COR-L47 (cell line): ENCODE results near the gene ALPK3.
A peak's percentile ranks its signal among the peaks of the same experiment; 100 is the strongest.

Experiments used
- DNase-seq: peaks from one replicate; lab custom pipeline; 2025; lab: John Stamatoyannopoulos, UW

Gene ALPK3

GRCh38 chr15:84846269-84846668 is 29.1 kb downstream of the ALPK3 start:
- DNase-seq = no peak

GRCh38 chr15:84847382-84847781 is 30.2 kb downstream of the ALPK3 start:
- DNase-seq = no peak

- no peak for DNase-seq
Measured at GRCh38 chr15:84852212-84852611, 35.1 kb downstream of the ALPK3 start.

GRCh38 chr15:84855136-84855535 is 38.0 kb downstream of the ALPK3 start:
- DNase-seq = peak; percentile 49

- no peak for DNase-seq
Measured at GRCh38 chr15:84855765-84856164, 38.6 kb downstream of the ALPK3 start.

GRCh38 chr15:84856731-84857417 is 39.7 kb downstream of the ALPK3 start:
- DNase-seq = no peak

- DNase-seq = no peak
Measured at GRCh38 chr15:84857418-84858004, 40.4 kb downstream of the ALPK3 start.

GRCh38 chr15:84858231-84858630 is 41.1 kb downstream of the ALPK3 start:
- DNase-seq = no peak

- DNase-seq = no peak
Measured at GRCh38 chr15:84859144-84859543, 42.0 kb downstream of the ALPK3 start.

GRCh38 chr15:84859651-84860050 is 42.5 kb downstream of the ALPK3 start:
- DNase-seq = no peak

GRCh38 chr15:84861781-84862180 is 44.6 kb downstream of the ALPK3 start:
- DNase-seq = no peak

- no peak for DNase-seq
Measured at GRCh38 chr15:84862214-84862975, 45.2 kb downstream of the ALPK3 start.

GRCh38 chr15:84863565-84864443 is 46.6 kb downstream of the ALPK3 start:
- DNase-seq = no peak

GRCh38 chr15:84864444-84864795 is 47.3 kb downstream of the ALPK3 start:
- no peak for DNase-seq

GRCh38 chr15:84865074-84865569 is 48.0 kb downstream of the ALPK3 start:
- no peak for DNase-seq

GRCh38 chr15:84868037-84868880 is 51.1 kb downstream of the ALPK3 start:
- no peak for DNase-seq

- no peak for DNase-seq
Measured at GRCh38 chr15:84869510-84869909, 52.4 kb downstream of the ALPK3 start.

GRCh38 chr15:84871428-84871985 is 54.4 kb downstream of the ALPK3 start:
- DNase-seq = no peak

GRCh38 chr15:84872009-84872910 is 55.1 kb downstream of the ALPK3 start:
- no peak for DNase-seq

- no peak for DNase-seq
Measured at GRCh38 chr15:84873997-84874396, 56.8 kb downstream of the ALPK3 start.
